ENCODE measurements around the gene CDH2. TPM values are rescaled to one million over a fixed set of nuclear protein-coding genes. Genes with fewer than 3 reads are reported as not detected.

The CDH2 gene
- total RNA-seq, result under 1 TPM; 0.10 to 0.37 TPM

DNA sequence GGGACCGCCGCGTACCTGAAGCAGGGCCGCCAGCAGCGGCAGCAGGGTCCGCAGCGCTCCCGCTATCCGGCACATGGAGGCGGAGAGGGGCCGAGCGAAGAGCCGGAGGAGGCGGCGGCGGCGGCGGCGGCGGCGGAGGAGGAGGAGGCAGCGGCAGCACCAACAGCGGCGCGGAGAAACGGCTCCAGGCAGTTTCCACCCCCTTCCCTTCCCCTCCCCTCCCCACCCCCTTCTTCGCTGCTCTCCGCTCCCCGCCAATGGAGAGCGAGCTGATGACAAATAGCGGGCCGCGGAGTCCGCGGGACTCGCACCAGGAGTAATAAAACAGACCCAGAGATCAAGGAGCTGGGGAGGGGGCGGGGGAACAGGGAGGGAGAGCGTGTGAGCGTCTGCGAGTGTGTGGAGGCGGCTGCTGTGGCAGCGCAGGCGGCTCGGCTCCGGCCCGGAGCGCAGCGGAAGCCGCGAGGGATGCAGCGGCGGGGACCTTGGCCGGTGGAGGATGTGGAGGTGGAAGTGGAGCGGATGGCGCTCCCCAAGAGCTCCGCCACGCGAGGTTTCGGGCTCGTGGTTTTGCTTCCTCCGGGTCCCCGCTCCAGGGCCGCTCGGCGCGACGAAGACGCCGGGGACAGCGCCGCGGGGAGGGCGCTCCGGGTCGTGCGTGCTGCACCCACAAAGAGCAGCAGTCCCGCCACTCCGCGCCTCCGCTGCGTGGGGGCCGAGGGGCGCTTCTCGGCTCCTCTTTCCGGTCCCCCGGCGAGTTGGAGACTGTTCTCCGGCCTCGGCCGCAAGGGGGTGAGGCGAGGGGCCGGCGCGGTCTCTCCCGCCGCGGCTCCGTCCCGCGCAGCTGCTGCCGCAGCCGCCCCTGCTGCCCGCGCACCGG lies at the start of gene CDH2:
TSS of gene CDH2 (minus strand) at position 183 of the 880 bp plus-strand sequence. CDS start at position 75, 108 bp downstream.
- H3K4me3 Mint-ChIP-seq, result peak within 1 kb of the TSS; percentile 60
- H3K27ac Mint-ChIP-seq, result no peak within 1 kb of the TSS
- peaks cover 6% of the 10 kb centered on the region for H3K36me3 Mint-ChIP-seq
- H3K9me3 Mint-ChIP-seq, result peaks cover 1% of the 10 kb centered on the region
- H3K4me1 Mint-ChIP-seq, result peaks cover 13% of the 10 kb centered on the region
- peak; percentile 19 for DNase-seq
- peaks cover 52% of the 10 kb centered on the region for H3K27me3 Mint-ChIP-seq

GRCh38 chr18:28212060-28212459 lies 35.1 kb upstream of the CDH2 start:
- no peaks in the 10 kb centered on the region for H3K4me1 Mint-ChIP-seq

DNA sequence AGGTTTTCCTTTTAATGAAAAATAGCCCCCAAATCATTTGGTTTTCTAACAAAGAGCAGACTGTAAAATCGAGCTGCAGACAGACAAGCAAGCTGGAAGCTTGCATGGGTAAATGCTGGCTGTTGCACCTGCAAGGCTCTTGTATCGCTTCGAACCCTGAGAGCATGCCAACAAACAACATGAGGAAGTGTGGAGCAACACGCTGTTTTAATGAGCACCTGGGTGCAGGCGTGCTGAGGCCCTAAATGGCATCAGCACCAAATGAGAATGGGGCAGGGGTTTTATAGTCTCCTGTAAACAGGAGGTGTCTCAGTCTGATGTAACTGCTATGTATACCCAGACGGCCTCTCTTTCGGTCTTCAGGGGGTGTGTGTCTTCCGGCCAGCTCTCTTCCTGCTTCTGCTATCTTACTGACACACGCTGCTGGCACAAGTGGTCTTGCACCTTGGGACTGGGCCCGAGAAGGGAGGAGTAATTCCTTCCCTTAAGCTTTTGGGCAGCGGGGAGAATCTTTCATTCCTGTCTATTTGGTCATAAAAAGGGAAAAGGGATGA lies 31.9 kb upstream of the CDH2 start:
- H3K27ac Mint-ChIP-seq, result no peak overlapping the region
- no peaks in the 10 kb centered on the region for H3K4me1 Mint-ChIP-seq
- no peaks in the 10 kb centered on the region for H3K27me3 Mint-ChIP-seq
- no peak for DNase-seq
- H3K9me3 Mint-ChIP-seq, result peaks cover 2% of the 10 kb centered on the region
- no peaks in the 10 kb centered on the region for H3K36me3 Mint-ChIP-seq
- no peak overlapping the region for H3K4me3 Mint-ChIP-seq

More at GRCh38 chr18:28212060-28212459, 35.1 kb upstream of the CDH2 start:
- Mint-ChIP-seq H3K27me3 (no peaks in the 10 kb centered on the region), H3K27ac (no peak overlapping the region), H3K4me3 (no peak overlapping the region), H3K9me3 (no peaks in the 10 kb centered on the region), H3K36me3 (no peaks in the 10 kb centered on the region)
- DNase-seq, result no peak

DNA sequence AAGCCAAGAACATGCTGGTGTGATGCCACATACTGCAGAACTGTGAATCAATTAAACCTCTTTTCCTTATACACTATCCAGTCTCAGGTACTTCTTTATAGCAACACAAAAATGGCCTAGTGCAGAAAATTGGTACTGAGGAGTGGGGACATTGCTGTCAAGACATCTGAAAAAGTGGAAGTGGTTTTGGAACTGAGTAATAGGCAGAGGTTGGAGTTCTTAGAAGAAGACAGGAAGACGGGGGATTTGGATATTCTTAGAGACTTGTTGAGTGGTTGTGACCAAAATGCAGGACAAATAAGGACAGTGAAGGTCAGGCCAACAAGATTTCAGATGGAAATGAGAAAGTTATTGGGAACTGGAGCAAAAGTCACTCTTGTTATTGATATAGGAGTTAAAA lies 31.3 kb upstream of the CDH2 start:
- no peak for DNase-seq
- Mint-ChIP-seq H3K4me3 (no peak overlapping the region), H3K9me3 (peaks cover 2% of the 10 kb centered on the region), H3K27me3 (no peaks in the 10 kb centered on the region), H3K27ac (no peak overlapping the region), H3K4me1 (no peaks in the 10 kb centered on the region), H3K36me3 (no peaks in the 10 kb centered on the region)

DNA sequence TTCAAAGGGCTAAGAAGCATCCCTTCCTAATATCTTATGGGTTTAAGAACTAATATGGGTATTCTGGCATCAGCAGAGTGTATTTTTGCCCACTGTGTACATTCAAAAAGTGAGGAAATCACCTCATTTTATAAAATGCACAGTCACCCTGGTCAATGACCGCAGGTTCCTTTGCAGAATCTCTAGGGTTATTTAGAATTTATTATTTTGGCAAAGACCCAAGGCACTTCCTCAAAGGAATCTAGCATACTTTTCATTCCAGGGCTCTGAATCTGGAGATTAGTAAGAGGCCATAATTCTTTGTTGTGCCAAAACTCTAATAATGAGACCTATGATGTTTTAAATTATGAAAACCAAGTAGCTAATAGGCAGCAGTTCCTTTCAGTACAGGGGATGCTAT lies 27.2 kb upstream of the CDH2 start:
- H3K27ac Mint-ChIP-seq, result no peak overlapping the region
- no peaks in the 10 kb centered on the region for H3K27me3 Mint-ChIP-seq
- no peaks in the 10 kb centered on the region for H3K36me3 Mint-ChIP-seq
- no peaks in the 10 kb centered on the region for H3K4me1 Mint-ChIP-seq
- H3K9me3 Mint-ChIP-seq, result peaks cover 9% of the 10 kb centered on the region
- no peak overlapping the region for H3K4me3 Mint-ChIP-seq
- DNase-seq, result no peak

- no peak for DNase-seq
- H3K27me3 Mint-ChIP-seq, result no peaks in the 10 kb centered on the region
- H3K4me3 Mint-ChIP-seq, result no peak overlapping the region
- no peaks in the 10 kb centered on the region for H3K4me1 Mint-ChIP-seq
- peaks cover 6% of the 10 kb centered on the region for H3K9me3 Mint-ChIP-seq
- H3K36me3 Mint-ChIP-seq, result no peaks in the 10 kb centered on the region
- H3K27ac Mint-ChIP-seq, result no peak overlapping the region
Observed at GRCh38 chr18:28201056-28201455, 24.1 kb upstream of the CDH2 start.

GRCh38 chr18:28198620-28199019 lies 21.7 kb upstream of the CDH2 start:
- no peaks in the 10 kb centered on the region for H3K27me3 Mint-ChIP-seq
- H3K4me1 Mint-ChIP-seq, result no peaks in the 10 kb centered on the region
- no peaks in the 10 kb centered on the region for H3K36me3 Mint-ChIP-seq

DNA sequence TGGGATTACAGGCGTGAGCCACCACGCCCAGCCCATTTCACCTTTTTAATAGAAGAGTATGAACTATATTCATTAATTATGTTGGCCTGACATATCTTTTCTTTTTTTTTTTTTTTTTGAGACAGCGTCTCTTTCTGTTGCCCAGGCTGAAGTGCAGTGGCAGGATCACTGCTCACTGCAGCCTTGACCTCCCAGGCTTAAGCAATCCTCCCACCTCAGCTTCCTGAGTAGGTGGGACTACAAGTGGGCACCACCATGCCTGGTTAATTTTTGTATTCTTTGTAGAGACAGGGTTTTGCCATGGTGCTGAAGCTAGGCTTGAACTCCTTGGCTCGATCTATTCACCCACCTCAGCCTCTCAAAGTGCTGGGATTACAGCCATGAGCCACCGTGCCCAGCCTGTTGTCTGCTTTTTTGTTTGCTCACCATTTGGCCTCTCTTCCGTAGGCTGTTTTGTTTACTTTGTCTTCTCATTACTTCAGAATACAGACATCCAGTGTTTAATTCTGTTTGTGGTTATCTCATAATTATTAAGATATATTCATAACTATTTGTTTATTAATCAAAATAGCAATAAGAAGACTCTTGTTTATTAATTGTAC lies 16.3 kb upstream of the CDH2 start:
- Mint-ChIP-seq H3K4me3 (no peak overlapping the region), H3K27ac (no peak overlapping the region)

More at GRCh38 chr18:28198620-28199019, 21.7 kb upstream of the CDH2 start:
- no peak for DNase-seq
- Mint-ChIP-seq H3K9me3 (peaks cover 6% of the 10 kb centered on the region), H3K4me3 (no peak overlapping the region), H3K27ac (no peak overlapping the region)

DNA sequence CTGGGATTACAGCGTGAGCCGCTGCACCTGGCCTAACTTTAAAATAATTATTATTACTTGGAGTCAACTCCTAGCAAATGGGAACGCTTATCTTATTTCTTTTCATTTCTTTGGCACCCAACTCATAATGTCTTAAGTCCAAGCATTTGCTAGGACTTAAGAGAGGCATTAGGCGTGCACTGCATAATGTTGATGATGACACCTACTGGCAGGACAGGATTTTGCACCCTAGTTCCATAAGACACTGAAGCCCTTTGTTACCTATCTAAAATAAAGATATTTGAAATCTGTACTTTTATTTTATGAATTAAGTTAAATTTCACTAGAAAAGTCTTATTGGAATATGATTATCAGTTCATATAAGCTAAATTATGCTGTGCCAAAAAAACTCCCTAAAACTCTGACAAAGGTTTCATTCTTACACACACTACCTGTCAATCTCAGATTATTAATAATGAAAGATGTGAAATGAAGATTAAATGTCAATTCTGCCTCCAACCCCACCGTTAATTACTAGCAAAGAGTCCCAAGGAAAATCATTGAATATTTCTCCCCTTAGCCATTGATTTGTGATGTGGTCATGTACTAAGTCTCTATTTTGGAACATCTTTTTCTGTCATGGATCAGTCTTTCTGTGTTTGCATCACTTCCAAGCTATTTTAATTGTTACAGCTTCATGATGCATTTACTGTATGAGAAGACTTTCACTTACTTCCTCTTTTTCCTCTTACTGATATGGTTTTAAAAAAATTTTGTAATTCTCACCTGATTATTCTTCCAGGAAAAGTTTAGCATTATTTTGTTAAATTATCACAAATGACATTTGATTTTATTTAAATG lies 12.7 kb upstream of the CDH2 start:
- no peak for DNase-seq
- no peak overlapping the region for H3K4me3 Mint-ChIP-seq
- H3K27me3 Mint-ChIP-seq, result no peaks in the 10 kb centered on the region
- no peaks in the 10 kb centered on the region for H3K36me3 Mint-ChIP-seq
- peaks cover 2% of the 10 kb centered on the region for H3K9me3 Mint-ChIP-seq
- H3K27ac Mint-ChIP-seq, result no peak overlapping the region
- no peaks in the 10 kb centered on the region for H3K4me1 Mint-ChIP-seq

More for the DNA sequence above, 16.3 kb upstream of the CDH2 start:
- no peak for DNase-seq
- H3K4me1 Mint-ChIP-seq, result no peaks in the 10 kb centered on the region
- no peaks in the 10 kb centered on the region for H3K36me3 Mint-ChIP-seq
- H3K9me3 Mint-ChIP-seq, result peaks cover 2% of the 10 kb centered on the region
- no peaks in the 10 kb centered on the region for H3K27me3 Mint-ChIP-seq

GRCh38 chr18:28185121-28185520 lies 8.2 kb upstream of the CDH2 start:
- DNase-seq, result no peak
- Mint-ChIP-seq H3K4me1 (no peaks in the 10 kb centered on the region), H3K27me3 (peaks cover 5% of the 10 kb centered on the region), H3K27ac (no peak overlapping the region), H3K36me3 (no peaks in the 10 kb centered on the region), H3K9me3 (peaks cover 2% of the 10 kb centered on the region), H3K4me3 (no peak overlapping the region)

DNA sequence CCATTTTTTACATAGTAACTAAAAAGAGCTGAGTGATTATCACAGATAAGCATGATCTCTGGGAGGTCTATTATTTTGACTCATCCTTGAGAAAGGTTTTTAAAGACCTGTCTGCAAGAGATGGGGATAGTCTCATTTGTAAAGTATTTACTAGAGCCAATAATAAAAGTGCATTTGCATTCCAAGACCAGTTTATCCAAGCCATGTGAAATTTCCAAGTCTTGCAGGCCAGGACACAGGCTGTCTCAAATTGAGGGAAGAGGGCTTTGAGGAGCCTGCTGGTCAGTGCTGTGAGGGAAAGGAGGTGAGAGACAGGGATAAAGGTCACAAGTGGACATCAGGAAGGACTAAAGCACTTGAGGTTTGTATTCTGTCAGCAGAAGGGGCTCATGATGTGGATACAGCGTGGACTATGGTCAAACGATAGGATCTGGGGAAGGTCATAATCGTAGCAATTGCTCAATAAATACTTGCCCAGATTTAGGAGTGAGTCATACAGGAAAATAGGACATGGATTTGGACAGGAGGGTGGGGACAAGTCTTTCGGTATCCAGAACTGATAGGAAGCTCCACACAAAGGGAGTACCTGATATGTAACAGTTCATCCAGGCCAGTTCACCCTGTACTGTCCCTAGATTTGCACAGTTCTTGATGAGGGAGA lies 6.6 kb upstream of the CDH2 start:
- Mint-ChIP-seq H3K36me3 (no peaks in the 10 kb centered on the region), H3K4me3 (no peak overlapping the region), H3K27me3 (peaks cover 17% of the 10 kb centered on the region), H3K27ac (no peak overlapping the region), H3K9me3 (peaks cover under 1% of the 10 kb centered on the region), H3K4me1 (no peaks in the 10 kb centered on the region)
- no peak for DNase-seq

- Mint-ChIP-seq H3K27me3 (peaks cover 27% of the 10 kb centered on the region), H3K9me3 (peaks cover 1% of the 10 kb centered on the region), H3K4me1 (peaks cover 2% of the 10 kb centered on the region), H3K36me3 (peaks cover 2% of the 10 kb centered on the region), H3K27ac (no peak overlapping the region), H3K4me3 (no peak overlapping the region)
- no peak for DNase-seq
Observed at GRCh38 chr18:28181616-28182015, 4.7 kb upstream of the CDH2 start.

DNA sequence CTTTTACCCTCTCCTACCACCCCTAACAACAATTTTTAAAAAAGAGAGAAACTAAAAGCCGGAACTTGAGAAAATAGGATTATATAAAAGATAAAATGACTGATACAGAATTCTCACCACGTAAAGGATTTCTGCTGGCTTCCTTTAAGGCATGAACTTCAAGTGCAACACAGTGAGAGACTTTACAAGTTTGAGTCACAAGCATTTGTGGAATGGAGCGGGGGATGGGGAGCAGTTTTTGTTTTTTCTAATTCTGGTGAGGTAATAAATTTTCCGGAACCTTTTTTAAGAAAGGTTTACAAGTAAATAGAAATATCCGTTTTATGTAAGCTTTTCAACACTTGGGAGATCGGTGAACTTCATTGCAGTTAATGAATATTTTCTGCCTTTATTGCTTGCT lies 1.8 kb upstream of the CDH2 start:
- peaks cover 13% of the 10 kb centered on the region for H3K4me1 Mint-ChIP-seq
- peaks cover 6% of the 10 kb centered on the region for H3K36me3 Mint-ChIP-seq
- DNase-seq, result no peak
- no peak overlapping the region for H3K4me3 Mint-ChIP-seq
- no peak overlapping the region for H3K27ac Mint-ChIP-seq
- peaks cover 52% of the 10 kb centered on the region for H3K27me3 Mint-ChIP-seq
- H3K9me3 Mint-ChIP-seq, result peaks cover 1% of the 10 kb centered on the region

GRCh38 chr18:28177828-28178635 lies 1.1 kb upstream of the CDH2 start:
- Mint-ChIP-seq H3K4me3 (peak overlapping the region; percentile 25), H3K36me3 (peaks cover 6% of the 10 kb centered on the region), H3K9me3 (peaks cover 1% of the 10 kb centered on the region), H3K27me3 (peaks cover 52% of the 10 kb centered on the region), H3K4me1 (peaks cover 13% of the 10 kb centered on the region), H3K27ac (no peak overlapping the region)
- peak; percentile 4 for DNase-seq
